Neural cell (in vitro differentiated cells): ENCODE data around the gene ERN2. TPM values are rescaled to one million over a fixed set of nuclear protein-coding genes. Genes with fewer than 3 reads are reported as not detected.

ENCODE experiments used
- H2AFZ ChIP-seq: fragments of 200-600, 300-800 bp; sonication (generic), shearing (Covaris generic); 2 replicates; pipeline ENCODE4 v1.6.0; 2014; ENCODE audit warnings: low read depth, mild to moderate bottlenecking, antibody characterized with exemption, low read length, moderate library complexity
- H3F3A ChIP-seq: fragments of 200-600 bp; shearing (Covaris generic); 2 replicates; pipeline ENCODE4 v1.6.1; 2016; ENCODE audit warnings: mild to moderate bottlenecking, moderate library complexity, mixed read lengths, antibody characterized with exemption, low read length; ENCODE audit not compliant: insufficient read depth, poor library complexity, severe bottlenecking
- H3K27ac ChIP-seq: fragments of 200-600, 300-800 bp; sonication (generic), shearing (Covaris generic); 2 replicates; pipeline ENCODE4 v1.5.1; 2014; ENCODE audit warnings: mild to moderate bottlenecking, low read length, moderate library complexity
- H3K27me3 ChIP-seq: fragments of 300-800, 200-600 bp; sonication (generic), shearing (Covaris generic); 2 replicates; pipeline ENCODE4 v1.6.0; 2014; ENCODE audit warnings: mild to moderate bottlenecking, low read depth, low read length, moderate library complexity; ENCODE audit not compliant: insufficient read depth
- H3K36me3 ChIP-seq: fragments of 300-800, 200-600 bp; sonication (generic), shearing (Covaris generic); 2 replicates; pipeline ENCODE4 v1.5.1; 2014; ENCODE audit warnings: mild to moderate bottlenecking, antibody characterized with exemption, low read length, moderate library complexity; ENCODE audit not compliant: insufficient read depth
- H3K4me2 ChIP-seq: fragments of 300-800, 200-600 bp; sonication (generic), shearing (Covaris generic); 2 replicates; pipeline ENCODE4 v1.6.0; 2014; ENCODE audit warnings: mild to moderate bottlenecking, low read length
- H3K4me3 ChIP-seq: fragments of 300-800, 200-600 bp; sonication (generic), shearing (Covaris generic); 2 replicates; pipeline ENCODE4 v1.5.1; 2014; ENCODE audit warnings: mild to moderate bottlenecking, low read length, moderate library complexity
- H3K79me2 ChIP-seq: fragments of 200-600 bp; shearing (Covaris generic); replicated peaks from 2 replicates; pipeline ENCODE4 v1.6.0; 2014; ENCODE audit warnings: mild to moderate bottlenecking, low read length, moderate library complexity; ENCODE audit not compliant: insufficient read depth
- H3K9ac ChIP-seq: fragments of 300-800, 200-600 bp; sonication (generic), shearing (Covaris generic); 2 replicates; pipeline ENCODE4 v1.6.1; 2016; ENCODE audit warnings: mild to moderate bottlenecking, low read length, mixed read lengths
- H3K9me2 ChIP-seq: fragments of 200-600 bp; shearing (Covaris generic); 2 replicates; pipeline ENCODE4 v1.6.1; 2016; ENCODE audit warnings: mild to moderate bottlenecking, low read length, mixed read lengths; ENCODE audit not compliant: insufficient read depth
- H3K9me3 ChIP-seq: fragments of 200-600, 300-800 bp; sonication (generic), shearing (Covaris generic); 2 replicates; pipeline ENCODE4 v1.6.1; 2016; ENCODE audit warnings: mild to moderate bottlenecking, mixed run types, low read length, moderate library complexity, mixed read lengths
- H4K20me1 ChIP-seq: fragments of 200-600 bp; shearing (Covaris generic); 2 replicates; pipeline ENCODE4 v1.6.1; 2016; ENCODE audit warnings: mild to moderate bottlenecking, mixed run types; ENCODE audit not compliant: insufficient read depth
- CTCF ChIP-seq: fragments of 450-650 bp; IDR thresholded peaks from 2 replicates; pipeline ENCODE4 v1.5.1; 2014; ENCODE audit warnings: antibody characterized with exemption, mild to moderate bottlenecking, moderate library complexity; ENCODE audit not compliant: poor library complexity, severe bottlenecking
- EP300 ChIP-seq: fragments of 450-650 bp; conservative IDR thresholded peaks from 2 replicates; pipeline ENCODE4 v1.6.1; 2014; ENCODE audit warnings: antibody characterized with exemption, mild to moderate bottlenecking, moderate library complexity; ENCODE audit not compliant: poor library complexity, severe bottlenecking
- EZH2 ChIP-seq: fragments of 200-600, 300-800 bp; shearing (Covaris generic), sonication (generic); IDR thresholded peaks from 2 replicates; pipeline ENCODE4 v1.6.1; 2014; ENCODE audit warnings: antibody characterized with exemption, low read length, borderline replicate concordance, mild to moderate bottlenecking; ENCODE audit not compliant: insufficient read depth, poor library complexity, severe bottlenecking
- MXI1 ChIP-seq: fragments of 450-650 bp; conservative IDR thresholded peaks from 2 replicates; pipeline ENCODE4 v1.6.1; 2014; ENCODE audit warnings: antibody characterized with exemption, mild to moderate bottlenecking; ENCODE audit not compliant: poor library complexity, severe bottlenecking
- POLR2AphosphoS5 ChIP-seq: IDR thresholded peaks from 2 replicates; pipeline ENCODE4 v1.6.1; 2012
- RAD21 ChIP-seq: fragments of 450-650 bp; conservative IDR thresholded peaks from 2 replicates; pipeline ENCODE4 v1.6.1; 2014; ENCODE audit warnings: antibody characterized with exemption, mild to moderate bottlenecking, moderate library complexity
- REST ChIP-seq: IDR thresholded peaks from 2 replicates; pipeline ENCODE4 v1.6.1; 2012; ENCODE audit warnings: borderline replicate concordance
- SMC3 ChIP-seq: fragments of 450-650 bp; conservative IDR thresholded peaks from 2 replicates; pipeline ENCODE4 v1.6.1; 2014; ENCODE audit warnings: antibody characterized with exemption, mild to moderate bottlenecking, moderate library complexity; ENCODE audit not compliant: poor library complexity
- TAF1 ChIP-seq: IDR thresholded peaks from 2 replicates; pipeline ENCODE4 v1.6.1; 2012; ENCODE audit warnings: low read depth
- polyA plus RNA-seq: library from polyadenylated mRNA; depleted of rRNA; stranded (reverse); fragments of >200 nt; gene quantifications from 2 replicates; pipeline ENCODE4 v1.2.3, GENCODE V29; 2014

ERN2 gene
- polyA plus RNA-seq, 1 donor from 2014 or later, result not detected

DNA sequence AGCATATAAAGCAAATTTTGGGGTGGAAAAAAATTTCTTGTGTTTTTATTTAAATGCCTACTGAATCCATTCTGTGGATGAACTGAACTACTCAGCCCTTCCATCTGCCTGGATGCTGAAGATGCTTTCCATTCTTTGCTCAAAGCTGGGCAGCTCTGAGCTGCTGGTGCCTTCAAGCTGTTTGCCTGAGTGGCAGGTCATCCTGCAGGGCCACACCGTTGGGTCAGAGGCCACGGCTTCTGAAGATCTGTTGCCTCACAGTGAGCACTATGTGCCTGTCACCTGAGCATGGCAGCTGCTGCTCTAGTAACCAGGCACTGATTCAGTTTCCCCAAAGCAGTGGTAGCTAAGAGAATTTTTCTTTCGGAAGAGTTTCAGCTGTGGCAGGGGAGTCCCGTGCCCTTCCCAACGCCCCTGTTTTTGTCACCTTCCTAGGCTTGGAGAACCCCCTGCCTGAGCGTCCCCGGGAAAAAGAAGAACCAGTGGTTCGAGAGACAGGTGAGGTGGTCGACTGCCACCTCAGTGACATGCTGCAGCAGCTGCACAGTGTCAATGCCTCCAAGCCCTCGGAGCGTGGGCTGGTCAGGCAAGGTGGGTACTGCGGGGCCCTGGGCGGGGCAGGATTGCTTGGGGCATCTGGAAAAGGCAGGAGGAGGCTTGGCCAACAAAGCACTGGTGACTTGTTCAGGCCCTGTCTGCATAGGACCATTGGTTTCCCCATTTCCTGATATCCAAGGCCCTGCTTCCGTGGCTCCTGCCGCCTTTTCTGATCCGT is 25.8 kb downstream of the ERN2 start:
- Histone ChIP-seq H3K36me3 (peaks cover 8% of the 10 kb centered on the region), H3K9me2 (no peaks in the 10 kb centered on the region), H3K4me3 (no peak overlapping the region), H2AFZ (no peak overlapping the region), H3F3A (no peaks in the 10 kb centered on the region), H3K27me3 (no peaks in the 10 kb centered on the region), H3K79me2 (no peaks in the 10 kb centered on the region), H4K20me1 (no peaks in the 10 kb centered on the region), H3K4me2 (no peak overlapping the region), H3K27ac (no peak overlapping the region), H3K9me3 (no peaks in the 10 kb centered on the region), H3K9ac (no peak overlapping the region)
- no peak for TF ChIP-seq CTCF
- no peak for TF ChIP-seq REST

DNA sequence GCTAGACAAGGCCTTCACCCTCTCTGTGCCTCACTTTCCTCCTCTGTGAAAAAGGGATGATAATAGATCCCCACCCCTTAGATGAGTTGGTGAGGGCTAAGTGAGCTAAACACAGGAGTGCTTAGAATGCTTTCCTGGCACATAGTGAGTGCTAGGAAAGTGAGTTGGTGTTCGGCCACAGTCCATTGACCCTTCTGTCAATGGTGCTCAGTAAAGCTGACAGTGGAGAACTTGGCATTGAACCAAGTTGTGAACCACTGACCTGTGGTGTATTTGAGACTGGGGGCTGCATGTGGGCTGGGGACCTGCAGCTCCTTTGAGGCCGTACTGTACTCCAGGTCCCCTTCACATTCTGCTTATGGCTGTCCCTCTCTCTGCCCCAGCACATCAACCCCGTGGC is 29.5 kb downstream of the ERN2 start:
- peaks cover 24% of the 10 kb centered on the region for H3K79me2 ChIP-seq

More for the DNA sequence above, 29.5 kb downstream of the ERN2 start:
- no peaks in the 10 kb centered on the region for H3K9me3 ChIP-seq
- no peak overlapping the region for H3K4me2 ChIP-seq
- peaks cover 5% of the 10 kb centered on the region for H3K36me3 ChIP-seq
- no peak overlapping the region for H3K9ac ChIP-seq
- H2AFZ ChIP-seq, result no peak overlapping the region
- TF ChIP-seq TAF1 (no peak), EZH2 (no peak), RAD21 (no peak), POLR2AphosphoS5 (no peak), REST (no peak), CTCF (no peak), EP300 (no peak), MXI1 (no peak), SMC3 (no peak)
- no peak overlapping the region for H3K4me3 ChIP-seq
- no peaks in the 10 kb centered on the region for H3F3A ChIP-seq
- no peak overlapping the region for H3K27ac ChIP-seq
- peaks cover 8% of the 10 kb centered on the region for H4K20me1 ChIP-seq
- H3K9me2 ChIP-seq, result no peaks in the 10 kb centered on the region
- H3K27me3 ChIP-seq, result no peaks in the 10 kb centered on the region
